GM19455 (cell line): Measurements from ENCODE around the gene ELP5.

Source experiments
- ATAC-seq: cut with Tn5 transposase; IDR thresholded peaks from one replicate; pipeline ENCODE4 v1.9.1; 2021; ENCODE audit not compliant: unreplicated experiment

Gene ELP5

DNA sequence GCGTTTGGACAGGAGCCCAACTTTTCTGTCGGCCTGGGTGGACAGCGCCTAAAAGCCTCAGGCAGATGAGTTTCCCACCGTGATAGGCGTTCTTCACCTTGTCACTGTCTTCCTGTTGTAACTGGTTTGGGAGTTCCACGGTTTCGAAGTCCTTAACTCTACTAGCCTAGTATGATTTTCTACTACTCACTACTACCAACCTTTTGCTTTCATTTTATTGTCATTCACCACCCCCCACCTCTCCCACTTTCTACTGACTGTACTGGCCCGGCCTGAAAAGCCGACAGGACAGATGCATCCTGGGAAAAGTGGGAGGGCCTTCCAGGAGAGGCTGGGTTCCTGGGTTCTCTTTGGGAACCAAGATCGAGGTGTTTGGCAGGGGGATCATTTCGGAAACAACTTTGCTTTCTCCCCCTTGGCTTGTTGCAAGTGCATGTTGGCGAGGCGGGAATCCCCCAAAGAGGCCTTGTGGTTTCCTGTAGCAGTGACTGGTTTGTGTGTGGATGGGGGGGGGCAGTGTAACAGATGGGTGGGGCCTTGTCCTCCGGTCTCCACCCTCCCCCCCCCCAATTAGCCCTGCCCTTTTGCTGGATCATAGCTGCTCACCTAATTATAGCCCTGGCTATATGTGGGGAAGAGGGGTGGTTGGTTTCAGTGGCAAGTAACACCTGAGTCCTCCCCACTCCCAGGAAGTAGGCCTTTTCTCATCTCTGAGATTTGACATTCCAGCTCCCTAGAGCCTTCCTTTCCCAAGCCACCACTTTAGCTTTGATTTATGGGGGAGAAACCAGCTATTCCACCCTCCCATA is 56.8 kb downstream of the ELP5 start:
- ATAC-seq = no peak
